ENCODE results near the gene STOML2.

DNA sequence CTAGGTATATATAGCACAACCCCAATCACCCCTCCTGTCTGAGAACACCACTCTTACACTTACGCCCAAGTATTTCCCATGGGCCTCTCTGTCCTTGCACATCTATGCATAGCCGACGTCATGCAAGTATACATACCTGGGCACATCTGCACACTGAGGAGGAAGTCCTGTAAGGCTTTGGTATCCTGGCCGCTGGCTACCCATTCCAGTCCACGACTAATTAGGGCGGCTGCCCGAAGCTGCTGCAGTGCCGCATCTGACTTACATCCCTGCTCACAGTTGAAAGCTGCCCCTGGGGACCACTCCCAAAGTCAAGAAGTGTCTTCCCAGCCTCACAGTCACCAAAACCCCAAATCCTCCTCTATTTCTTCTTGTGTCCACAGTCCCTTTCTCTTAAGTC, 28.1 kb downstream of the STOML2 start:
- TF ChIP-seq EP300 (IDR thresholded peaks at IDR 0.05; ENCODE audit: low read length): no peak
- TF ChIP-seq RFX5 (IDR thresholded peaks at IDR 0.05; ENCODE audit: low read depth, low read length): no peak
- no peak for TF ChIP-seq ZNF263 (CRISPR knock-in tag; IDR thresholded peaks at IDR 0.05; ENCODE audit: borderline replicate concordance)
- no peak for TF ChIP-seq TARDBP (IDR thresholded peaks at IDR 0.05)
- TF ChIP-seq, protein P1, sequence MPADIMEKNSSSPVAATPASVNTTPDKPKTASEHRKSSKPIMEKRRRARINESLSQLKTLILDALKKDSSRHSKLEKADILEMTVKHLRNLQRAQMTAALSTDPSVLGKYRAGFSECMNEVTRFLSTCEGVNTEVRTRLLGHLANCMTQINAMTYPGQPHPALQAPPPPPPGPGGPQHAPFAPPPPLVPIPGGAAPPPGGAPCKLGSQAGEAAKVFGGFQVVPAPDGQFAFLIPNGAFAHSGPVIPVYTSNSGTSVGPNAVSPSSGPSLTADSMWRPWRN (IDR thresholded peaks at IDR 0.05; ENCODE audit: low read depth): no peak
- TF ChIP-seq EHMT2 (IDR thresholded peaks at IDR 0.05): no peak
